Type B pancreatic cell (in vitro differentiated cells): ENCODE results near the gene FAM120A. TPM values are rescaled to one million over a fixed set of nuclear protein-coding genes. Genes with fewer than 3 reads are reported as not detected.

ENCODE experiments used
- DNase-seq: peaks from one replicate; pipeline ENCODE4 v3.0.0; 2021; ENCODE audit warnings: mixed read lengths; ENCODE audit not compliant: unreplicated experiment; ENCODE audit errors: extremely low spot score
- H3K27ac Mint-ChIP-seq: 2 replicates; pipeline ENCODE4 v1.8.0; 2021; ENCODE audit warnings: mild to moderate bottlenecking, mixed read lengths
- H3K27me3 Mint-ChIP-seq: 2 replicates; pipeline ENCODE4 v1.8.0; 2021; ENCODE audit warnings: mixed read lengths
- H3K36me3 Mint-ChIP-seq: 2 replicates; pipeline ENCODE4 v1.8.0; 2021; ENCODE audit warnings: mixed read lengths
- H3K4me1 Mint-ChIP-seq: one replicate; pipeline ENCODE4 v1.8.0; 2021; ENCODE audit warnings: mixed read lengths; ENCODE audit not compliant: unreplicated experiment
- H3K4me3 Mint-ChIP-seq: 2 replicates; pipeline ENCODE4 v1.8.0; 2021; ENCODE audit warnings: mild to moderate bottlenecking, mixed read lengths
- H3K9me3 Mint-ChIP-seq: 2 replicates; pipeline ENCODE4 v1.8.0; 2021; ENCODE audit warnings: mixed read lengths
- CTCF ChIP-seq: fragments of 200-600 bp; sonication (generic); conservative IDR thresholded peaks from 2 replicates; pipeline ENCODE4 v1.5.0; 2021; ENCODE audit warnings: antibody characterized with exemption, mild to moderate bottlenecking
- total RNA-seq: library from RNA; stranded (reverse); gene quantifications from 2 replicates; pipeline ENCODE4 v1.2.1, GENCODE V29; 2021; ENCODE audit warnings: low replicate concordance

The FAM120A gene
- total RNA-seq, 1 donor from 2014 or later = 72.5 TPM

DNA sequence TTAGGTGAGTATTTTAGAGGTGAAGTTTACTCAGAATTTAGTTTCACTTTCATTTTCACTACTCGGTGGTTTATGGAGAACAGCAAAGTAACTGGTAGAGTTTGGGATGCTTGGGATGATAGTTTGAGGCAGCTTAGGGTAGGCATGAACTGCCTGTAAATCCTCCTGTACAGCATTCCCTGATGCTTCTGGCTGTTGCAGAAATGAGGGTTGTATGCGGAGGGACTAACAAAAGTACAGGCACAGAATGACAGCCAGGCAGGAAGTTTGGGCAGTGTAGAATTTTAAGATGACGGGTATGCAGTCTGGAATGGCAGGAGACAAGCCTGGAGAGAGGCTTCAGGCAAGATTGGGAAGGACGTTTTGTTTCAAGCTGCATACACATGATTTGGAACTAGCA is 49.9 kb downstream of the FAM120A start:
- H3K27me3 Mint-ChIP-seq = no peaks in the 10 kb centered on the region
- H3K4me3 Mint-ChIP-seq = no peak overlapping the region
- peaks cover 4% of the 10 kb centered on the region for H3K4me1 Mint-ChIP-seq
- H3K9me3 Mint-ChIP-seq = no peaks in the 10 kb centered on the region
- TF ChIP-seq CTCF = no peak
- peaks cover 52% of the 10 kb centered on the region for H3K36me3 Mint-ChIP-seq
- peak overlapping the region; percentile 11 for H3K27ac Mint-ChIP-seq
- DNase-seq = no peak

GRCh38 chr9:93503381-93503780 is 51.9 kb downstream of the FAM120A start:
- Mint-ChIP-seq H3K27ac (no peak overlapping the region), H3K9me3 (no peaks in the 10 kb centered on the region), H3K27me3 (no peaks in the 10 kb centered on the region), H3K4me3 (no peak overlapping the region), H3K36me3 (peaks cover 56% of the 10 kb centered on the region), H3K4me1 (peaks cover 16% of the 10 kb centered on the region)
- no peak for TF ChIP-seq CTCF
- no peak for DNase-seq

- H3K9me3 Mint-ChIP-seq = no peaks in the 10 kb centered on the region
- peaks cover 26% of the 10 kb centered on the region for H3K4me1 Mint-ChIP-seq
- H3K36me3 Mint-ChIP-seq = peaks cover 52% of the 10 kb centered on the region
- H3K4me3 Mint-ChIP-seq = no peak overlapping the region
- H3K27ac Mint-ChIP-seq = peak overlapping the region; percentile 3
- no peak for TF ChIP-seq CTCF
- no peaks in the 10 kb centered on the region for H3K27me3 Mint-ChIP-seq
- no peak for DNase-seq
Observed at GRCh38 chr9:93505541-93506132, 54.2 kb downstream of the FAM120A start.

DNA sequence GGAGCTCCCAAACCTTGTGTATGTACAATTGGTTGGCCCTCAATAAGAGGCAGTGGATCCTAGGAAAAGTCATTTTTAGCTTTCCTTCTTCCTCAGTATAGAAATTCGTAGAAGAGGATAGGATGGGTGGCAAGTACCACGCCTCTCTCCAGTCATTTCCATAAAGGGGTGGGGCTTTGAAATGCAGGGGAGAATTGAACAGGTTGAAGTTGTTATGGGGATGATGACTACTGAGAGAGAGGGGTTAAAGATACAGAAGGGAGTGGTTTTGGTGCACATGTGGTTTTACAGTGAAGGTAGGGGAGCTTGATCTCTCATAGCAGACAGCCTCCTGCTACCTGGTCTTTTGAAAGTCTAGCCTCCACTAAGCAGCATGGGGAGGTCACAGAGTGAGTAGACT is 56.3 kb downstream of the FAM120A start:
- Mint-ChIP-seq H3K9me3 (no peaks in the 10 kb centered on the region), H3K27ac (no peak overlapping the region), H3K27me3 (no peaks in the 10 kb centered on the region), H3K4me3 (no peak overlapping the region), H3K4me1 (peaks cover 34% of the 10 kb centered on the region), H3K36me3 (peaks cover 41% of the 10 kb centered on the region)
- no peak for TF ChIP-seq CTCF
- no peak for DNase-seq

DNA sequence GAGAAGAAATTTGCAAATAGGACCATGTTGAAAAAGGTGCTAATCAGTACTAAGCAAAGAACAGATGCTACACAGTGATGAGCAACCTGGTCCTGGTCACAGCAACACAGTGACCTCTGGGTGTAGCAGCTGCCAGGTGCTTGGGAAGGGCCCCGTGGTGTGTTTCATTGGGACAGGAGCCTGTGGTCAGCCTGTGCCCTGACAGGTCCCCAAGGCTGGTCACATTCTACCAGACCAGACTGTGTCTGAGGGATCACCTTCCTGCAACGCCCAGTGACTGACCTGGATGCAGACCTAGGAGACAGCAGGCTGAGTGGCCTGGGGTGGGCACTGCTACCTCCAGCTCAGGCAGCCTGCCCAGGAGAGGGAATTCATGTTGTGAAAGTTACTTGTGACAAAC is 56.7 kb downstream of the FAM120A start:
- no peak overlapping the region for H3K27ac Mint-ChIP-seq
- no peaks in the 10 kb centered on the region for H3K27me3 Mint-ChIP-seq
- H3K9me3 Mint-ChIP-seq = no peaks in the 10 kb centered on the region
- DNase-seq = no peak
- peaks cover 34% of the 10 kb centered on the region for H3K4me1 Mint-ChIP-seq
- no peak for TF ChIP-seq CTCF
- H3K4me3 Mint-ChIP-seq = no peak overlapping the region
- peaks cover 37% of the 10 kb centered on the region for H3K36me3 Mint-ChIP-seq

DNA sequence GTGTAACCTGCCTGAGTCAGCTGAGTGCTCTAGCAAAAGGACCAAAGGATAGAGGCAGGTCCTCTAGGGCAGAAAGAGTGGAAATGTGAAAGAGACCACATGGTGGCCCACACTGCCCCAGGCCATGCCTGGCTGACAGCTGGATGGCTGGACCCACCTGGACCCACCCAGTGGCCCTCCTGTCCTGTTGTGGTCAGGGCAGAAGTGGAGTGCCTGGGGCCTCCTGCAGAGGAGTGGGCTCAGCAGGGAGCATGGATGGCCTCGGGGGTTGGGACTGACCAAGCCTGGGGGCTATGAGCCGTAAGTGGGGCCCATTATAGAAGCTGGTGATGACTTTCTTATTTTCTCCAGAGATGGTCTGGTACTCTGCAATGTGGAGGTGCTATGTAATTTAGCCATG is 57.6 kb downstream of the FAM120A start:
- Mint-ChIP-seq H3K27me3 (no peaks in the 10 kb centered on the region), H3K36me3 (peaks cover 31% of the 10 kb centered on the region), H3K27ac (no peak overlapping the region), H3K9me3 (no peaks in the 10 kb centered on the region), H3K4me1 (peaks cover 34% of the 10 kb centered on the region), H3K4me3 (no peak overlapping the region)
- TF ChIP-seq CTCF = no peak
- DNase-seq = no peak
